HCT116 (cell line): ENCODE data around the gene STEAP4. TPM values are rescaled to one million over a fixed set of nuclear protein-coding genes. Genes with fewer than 3 reads are reported as not detected.

ENCODE experiments used
- ATAC-seq: fragments of 200-7000 bp; cut with Tn5 transposase; 2 replicates; pipeline ENCODE4 v1.9.1; 2020; ENCODE audit warnings: mild to moderate bottlenecking, moderate library complexity
- BruUV-seq: library from RNA; stranded (reverse); fragments of 400-500 nt; replicated peaks from 2 replicates; lab custom pipeline; 2021; lab: Mats Ljungman, UMichigan
- CTCF ChIA-PET: fragments of 300-600 bp; sonication (Branson Sonifier 250); formaldehyde crosslinking; loops from one replicate; lab custom pipeline; 2021; ENCODE audit warnings: antibody characterized with exemption; lab: Charles Lee
- POLR2A ChIA-PET: fragments of 300-600, 350-600 bp; sonication (Branson Sonifier 250); formaldehyde crosslinking; loops from one replicate; lab custom pipeline; 2021; ENCODE audit warnings: antibody characterized with exemption; lab: Charles Lee
- RAD21 ChIA-PET, 2 experiments: fragments of 300-600 bp; sonication (Branson Sonifier 250); formaldehyde crosslinking; loops; one replicate each; lab custom pipeline; 2023; ENCODE audit warnings: low total read pairs in 2 of 2; ENCODE audit not compliant: uncharacterized antibody in 2 of 2, unreplicated experiment in 2 of 2, low non-redundant PET in 1 of 2; lab: Charles Lee
- DNase-seq: peaks from one replicate; pipeline ENCODE4 v3.0.0-alpha.2; 2010; ENCODE audit warnings: low read depth, low spot score
- H2AFZ ChIP-seq: fragments of 200-600 bp; shearing (Covaris generic), sonication (generic); 2 replicates; pipeline ENCODE4 v1.6.1; 2017; ENCODE audit warnings: low read depth, mixed run types, mixed read lengths, antibody characterized with exemption, low read length; ENCODE audit not compliant: poor library complexity, severe bottlenecking
- H3K27ac ChIP-seq: 2 replicates; pipeline ENCODE4 v1.5.1; 2012; ENCODE audit warnings: low read depth, low read length
- H3K27me3 ChIP-seq: fragments of 200-600 bp; sonication (generic); 2 replicates; pipeline ENCODE4 v1.6.1; 2016; ENCODE audit warnings: mixed run types, low read length, mixed read lengths; ENCODE audit not compliant: insufficient read depth
- H3K36me3 ChIP-seq, 2 experiments: fragments of 200-500 bp in 1 of 2; fragments of 200-600 bp in 1 of 2; sonication (Bioruptor generic) in 1 of 2; sonication (generic) in 1 of 2; 2 replicates each; pipeline versions ENCODE4 v1.5.1 to v1.6.1; 2014 to 2016; ENCODE audit warnings: low read length in 2 of 2, inconsistent platforms in 1 of 2, mixed read lengths in 1 of 2, mixed run types in 1 of 2; ENCODE audit not compliant: insufficient read depth in 2 of 2, control insufficient read depth in 1 of 2
- H3K4me1 ChIP-seq, 2 experiments: fragments of 200-600 bp in 1 of 2; sonication (generic) in 1 of 2; 2 replicates each; pipeline versions ENCODE4 v1.5.1 to v1.6.1; 2012 to 2017; ENCODE audit warnings: low read length in 2 of 2, inconsistent platforms in 1 of 2, mild to moderate bottlenecking in 1 of 2, mixed read lengths in 1 of 2, mixed run types in 1 of 2, moderate library complexity in 1 of 2; ENCODE audit not compliant: insufficient read depth in 2 of 2, control insufficient read depth in 1 of 2
- H3K4me2 ChIP-seq: fragments of 200-600 bp; sonication (generic); 2 replicates; pipeline ENCODE4 v1.6.1; 2017; ENCODE audit warnings: mixed run types, low read length, mixed read lengths
- H3K4me3 ChIP-seq, 2 experiments: fragments of 200-600 bp in 1 of 2; sonication (generic) in 1 of 2; replicated peaks in 1 of 2; 2 replicates each; pipeline ENCODE4 v1.5.1; 2011 to 2016; ENCODE audit warnings: low read length in 2 of 2, control low read depth in 1 of 2, low read depth in 1 of 2, mild to moderate bottlenecking in 1 of 2, mixed read lengths in 1 of 2, mixed run types in 1 of 2
- H3K79me2 ChIP-seq: fragments of 200-600 bp; sonication (generic); 2 replicates; pipeline ENCODE4 v1.6.1; 2017; ENCODE audit warnings: mild to moderate bottlenecking, mixed run types, low read length, moderate library complexity, mixed read lengths; ENCODE audit not compliant: insufficient read depth
- H3K9ac ChIP-seq: fragments of 200-600 bp; sonication (generic); 2 replicates; pipeline ENCODE4 v1.6.1; 2016; ENCODE audit warnings: low read length, mixed read lengths
- H3K9me2 ChIP-seq: fragments of 200-600 bp; sonication (generic), shearing (Covaris generic); 2 replicates; pipeline ENCODE4 v1.6.1; 2017; ENCODE audit warnings: mixed run types, mild to moderate bottlenecking, moderate library complexity; ENCODE audit not compliant: insufficient read depth
- H3K9me3 ChIP-seq, 2 experiments: fragments of 200-500 bp in 1 of 2; fragments of 200-600 bp in 1 of 2; sonication (Bioruptor generic) in 1 of 2; sonication (generic) in 1 of 2; 2 replicates each; pipeline ENCODE4 v1.6.1; 2014 to 2017; ENCODE audit warnings: low read length in 2 of 2, mixed read lengths in 2 of 2, inconsistent platforms in 1 of 2, low read depth in 1 of 2, mild to moderate bottlenecking in 1 of 2, mixed run types in 1 of 2, moderate library complexity in 1 of 2; ENCODE audit not compliant: control insufficient read depth in 1 of 2, insufficient read depth in 1 of 2
- H4K20me1 ChIP-seq: fragments of 200-600 bp; sonication (generic), shearing (Covaris generic); 2 replicates; pipeline ENCODE4 v1.6.1; 2017; ENCODE audit warnings: mixed run types, mild to moderate bottlenecking, moderate library complexity; ENCODE audit not compliant: insufficient read depth
- CEBPB ChIP-seq: IDR thresholded peaks from 2 replicates; pipeline ENCODE4 v1.6.1; 2012; ENCODE audit warnings: low read depth
- EGR1 ChIP-seq: IDR thresholded peaks from 2 replicates; pipeline ENCODE4 v1.6.1; 2012; ENCODE audit warnings: low read depth
- EZH2 ChIP-seq: fragments of 200-600 bp; sonication (generic); IDR thresholded peaks from 2 replicates; pipeline ENCODE4 v1.6.1; 2017; ENCODE audit warnings: antibody characterized with exemption, mixed run types
- EZH2phosphoT487 ChIP-seq: fragments of 200-600 bp; IDR thresholded peaks from 2 replicates; pipeline ENCODE4 v1.6.1; 2018; ENCODE audit warnings: antibody characterized with exemption, borderline replicate concordance
- FOSL1 ChIP-seq: IDR thresholded peaks from 2 replicates; pipeline ENCODE4 v1.6.1; 2012; ENCODE audit warnings: low read depth
- MAX ChIP-seq: IDR thresholded peaks from 2 replicates; pipeline ENCODE4 v1.6.1; 2012
- POLR2A ChIP-seq: IDR thresholded peaks from 2 replicates; pipeline ENCODE4 v1.7.0; 2011; ENCODE audit warnings: borderline replicate concordance; ENCODE audit not compliant: insufficient read depth, insufficient read length; ENCODE audit errors: extremely low read depth
- POLR2AphosphoS5 ChIP-seq: IDR thresholded peaks from 2 replicates; pipeline ENCODE4 v1.6.1; 2011; ENCODE audit warnings: mild to moderate bottlenecking, low read depth, low read length, moderate library complexity
- SIN3A ChIP-seq: IDR thresholded peaks from 2 replicates; pipeline ENCODE4 v1.6.1; 2012; ENCODE audit warnings: low read depth
- SP1 ChIP-seq: IDR thresholded peaks from 2 replicates; pipeline ENCODE4 v1.6.1; 2012; ENCODE audit warnings: low read depth
- TCF7L2 ChIP-seq: IDR thresholded peaks from 2 replicates; pipeline ENCODE4 v1.7.0; 2011; ENCODE audit warnings: borderline replicate concordance, inconsistent platforms; ENCODE audit not compliant: insufficient read depth, insufficient read length; ENCODE audit errors: extremely low read depth
- ZBTB33 ChIP-seq: IDR thresholded peaks from 2 replicates; pipeline ENCODE4 v1.6.1; 2011; ENCODE audit warnings: mild to moderate bottlenecking, low read length, moderate library complexity; ENCODE audit not compliant: insufficient replicate concordance; ENCODE audit errors: extremely low read depth
- ZFX ChIP-seq: fragments of 450-650 bp; IDR thresholded peaks from 2 replicates; pipeline ENCODE4 v1.6.1; 2017
- intact Hi-C: fragments of 100-400 bp; cut with micrococcal nuclease; formaldehyde crosslinking; loops from 2 replicates; pipeline ENCODE4 v1.10.0; 2022
- total RNA-seq: library from RNA; stranded (reverse); gene quantifications from one replicate; pipeline ENCODE4 v1.2.1, GENCODE V29; 2021; ENCODE audit not compliant: unreplicated experiment

Gene STEAP4
- total RNA-seq, 1 experiment from 2014 or later, result 0.15 TPM

GRCh38 chr7:88289564-88290025, 17.1 kb downstream of the STEAP4 start (continued):
- TF ChIP-seq ZBTB33 (peak; percentile 15), CEBPB (peak; percentile 67), EGR1 (peak; percentile 42; the same call in 1 of the 2 replicates)

GRCh38 chr7:88281749-88282148, 24.9 kb downstream of the STEAP4 start:
- ChIA-PET POLR2A (no interaction called here), CTCF (no interaction called here), RAD21 (no interaction called here)
- DNase-seq (no peak), ATAC-seq (no peak)
- Histone ChIP-seq H3K9me3 (no peaks in the 10 kb centered on the region), H3K4me2 (no peak overlapping the region), H3K27me3 (no peaks in the 10 kb centered on the region), H3K36me3 (no peaks in the 10 kb centered on the region), H3K4me3 (no peak overlapping the region), H2AFZ (no peak overlapping the region), H3K4me1 (no peaks in the 10 kb centered on the region), H3K9me2 (no peaks in the 10 kb centered on the region), H3K27ac (no peak overlapping the region), H4K20me1 (no peaks in the 10 kb centered on the region), H3K9ac (no peak overlapping the region), H3K79me2 (no peaks in the 10 kb centered on the region)
- BruUV-seq, result no TSS peak
- intact Hi-C loops, result no loop called here
- TF ChIP-seq EZH2, result no peak
- no peak for TF ChIP-seq POLR2A

GRCh38 chr7:88280801-88281200, 25.9 kb downstream of the STEAP4 start:
- DNase-seq (no peak), ATAC-seq (no peak)
- H3K79me2 ChIP-seq, result no peaks in the 10 kb centered on the region
- no peak overlapping the region for H3K27ac ChIP-seq
- no peaks in the 10 kb centered on the region for H3K9me2 ChIP-seq
- no peaks in the 10 kb centered on the region for H3K9me3 ChIP-seq
- H3K9ac ChIP-seq, result no peak overlapping the region
- H3K4me3 ChIP-seq, result no peak overlapping the region
- POLR2A ChIA-PET, result no interaction called here
- CTCF ChIA-PET, result no interaction called here
- BruUV-seq, result no TSS peak
- RAD21 ChIA-PET, result no interaction called here
- H3K27me3 ChIP-seq, result no peaks in the 10 kb centered on the region
- no peak for TF ChIP-seq POLR2AphosphoS5
- no peak for TF ChIP-seq EZH2phosphoT487
- no peak for TF ChIP-seq TCF7L2
- TF ChIP-seq FOSL1, result no peak
- no peak for TF ChIP-seq ZFX
- TF ChIP-seq MAX, result no peak
- no peak for TF ChIP-seq SP1
- no peak for TF ChIP-seq SIN3A
- TF ChIP-seq EZH2, result no peak
- intact Hi-C loops, result no loop called here
- no peak overlapping the region for H2AFZ ChIP-seq
- no peak overlapping the region for H3K4me2 ChIP-seq
- H4K20me1 ChIP-seq, result no peaks in the 10 kb centered on the region
- H3K4me1 ChIP-seq, result no peaks in the 10 kb centered on the region
- no peaks in the 10 kb centered on the region for H3K36me3 ChIP-seq
